ENCODE results near the gene TRAPPC3L.
"Not testable (repeated sequence)": the region's sequence is repeated elsewhere in the genome, so short reads cannot be mapped to it uniquely, and the experiment has no call there.

Gene TRAPPC3L

GRCh38 chr6:116512734-116513133 lies 32.8 kb downstream of the TRAPPC3L start:
- no peak for DNase-seq

- no peak for DNase-seq
Measured at GRCh38 chr6:116512111-116512559, 33.3 kb downstream of the TRAPPC3L start.

GRCh38 chr6:116511424-116512110 lies 33.9 kb downstream of the TRAPPC3L start, which contains the start of gene CALHM5:
Gene CALHM5 (plus strand): TSS chr6:116511639. CDS start chr6:116511697, 58 bp downstream.
- no peak for DNase-seq

- DNase-seq: no peak
Measured at GRCh38 chr6:116508527-116508926, 37.0 kb downstream of the TRAPPC3L start.

GRCh38 chr6:116507324-116507723 lies 38.2 kb downstream of the TRAPPC3L start:
- no peak for DNase-seq

GRCh38 chr6:116500969-116501433 lies 44.5 kb downstream of the TRAPPC3L start:
- DNase-seq: no peak

GRCh38 chr6:116497113-116497676 lies 48.3 kb downstream of the TRAPPC3L start:
- no peak for DNase-seq

GRCh38 chr6:116495161-116495560 lies 50.3 kb downstream of the TRAPPC3L start:
- DNase-seq: not testable (repeated sequence)

GRCh38 chr6:116492331-116493067 lies 53.0 kb downstream of the TRAPPC3L start:
- DNase-seq: no peak

GRCh38 chr6:116491610-116492330 lies 53.7 kb downstream of the TRAPPC3L start:
- DNase-seq: no peak

- DNase-seq: no peak
Measured at GRCh38 chr6:116485559-116486184, 59.8 kb downstream of the TRAPPC3L start.

- DNase-seq: no peak
Measured at GRCh38 chr6:116483616-116484015, 61.9 kb downstream of the TRAPPC3L start.

GRCh38 chr6:116482780-116483179 lies 62.7 kb downstream of the TRAPPC3L start:
- DNase-seq: no peak

GRCh38 chr6:116476002-116476678 lies 69.3 kb downstream of the TRAPPC3L start:
- DNase-seq: no peak

GRCh38 chr6:116475141-116475540 lies 70.3 kb downstream of the TRAPPC3L start:
- no peak for DNase-seq

GRCh38 chr6:116472706-116473105 lies 72.8 kb downstream of the TRAPPC3L start:
- no peak for DNase-seq

- no peak for DNase-seq
Measured at GRCh38 chr6:116471531-116471930, 74.0 kb downstream of the TRAPPC3L start.

- DNase-seq: no peak
Measured at GRCh38 chr6:116468293-116468692, 77.2 kb downstream of the TRAPPC3L start.

- no peak for DNase-seq
Measured at GRCh38 chr6:116467514-116467913, 78.0 kb downstream of the TRAPPC3L start.

- no peak for DNase-seq
Measured at GRCh38 chr6:116467096-116467495, 78.4 kb downstream of the TRAPPC3L start.

GRCh38 chr6:116465246-116465645 lies 80.2 kb downstream of the TRAPPC3L start:
- no peak for DNase-seq

GRCh38 chr6:116463301-116463700 lies 82.2 kb downstream of the TRAPPC3L start:
- no peak for DNase-seq

All from cortex of kidney (tissue), 1 donor.